Astrocyte (in vitro differentiated cells and primary cell): ENCODE measurements around the gene C12orf56.

Experiments used
- EZH2 ChIP-seq: IDR thresholded peaks from 2 replicates; pipeline ENCODE4 v1.6.1; 2012; ENCODE audit warnings: mild to moderate bottlenecking, low read length, inconsistent platforms; ENCODE audit not compliant: insufficient read depth
- TF ChIP-seq, protein P1 (sequence below): IDR thresholded peaks from 2 replicates; pipeline ENCODE4 v1.5.1; 2011; ENCODE audit warnings: low read depth, mild to moderate bottlenecking, inconsistent platforms, low read length, moderate library complexity; ENCODE audit not compliant: insufficient read depth

DNA sequence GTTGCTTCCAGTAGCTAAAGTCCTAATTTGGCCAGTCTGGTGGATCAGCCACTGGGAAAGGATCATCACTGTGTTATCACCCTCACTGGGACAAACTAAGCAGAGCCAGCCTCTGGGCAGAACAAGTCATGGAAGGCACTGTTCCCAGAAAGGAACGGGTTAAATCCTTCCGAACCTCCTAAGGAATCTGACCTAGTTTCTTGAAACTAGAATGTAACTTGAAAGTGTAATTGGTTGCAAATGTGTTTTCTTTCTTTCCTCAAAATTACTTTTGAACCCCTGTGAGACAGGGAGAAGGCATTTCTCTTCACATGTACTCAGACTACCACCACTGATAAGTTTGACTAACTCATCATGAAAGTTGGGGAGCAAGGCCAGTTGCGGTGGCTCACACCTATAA lies 149.8 kb downstream of the C12orf56 start:
- TF ChIP-seq, protein P1, sequence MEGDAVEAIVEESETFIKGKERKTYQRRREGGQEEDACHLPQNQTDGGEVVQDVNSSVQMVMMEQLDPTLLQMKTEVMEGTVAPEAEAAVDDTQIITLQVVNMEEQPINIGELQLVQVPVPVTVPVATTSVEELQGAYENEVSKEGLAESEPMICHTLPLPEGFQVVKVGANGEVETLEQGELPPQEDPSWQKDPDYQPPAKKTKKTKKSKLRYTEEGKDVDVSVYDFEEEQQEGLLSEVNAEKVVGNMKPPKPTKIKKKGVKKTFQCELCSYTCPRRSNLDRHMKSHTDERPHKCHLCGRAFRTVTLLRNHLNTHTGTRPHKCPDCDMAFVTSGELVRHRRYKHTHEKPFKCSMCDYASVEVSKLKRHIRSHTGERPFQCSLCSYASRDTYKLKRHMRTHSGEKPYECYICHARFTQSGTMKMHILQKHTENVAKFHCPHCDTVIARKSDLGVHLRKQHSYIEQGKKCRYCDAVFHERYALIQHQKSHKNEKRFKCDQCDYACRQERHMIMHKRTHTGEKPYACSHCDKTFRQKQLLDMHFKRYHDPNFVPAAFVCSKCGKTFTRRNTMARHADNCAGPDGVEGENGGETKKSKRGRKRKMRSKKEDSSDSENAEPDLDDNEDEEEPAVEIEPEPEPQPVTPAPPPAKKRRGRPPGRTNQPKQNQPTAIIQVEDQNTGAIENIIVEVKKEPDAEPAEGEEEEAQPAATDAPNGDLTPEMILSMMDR, result no peak
- TF ChIP-seq EZH2, result no peak
